OCI-LY3 (cell line): ENCODE measurements around the gene ARHGEF28.

Experiments
- H2AFZ ChIP-seq: fragments of 200-600, 300-600 bp; shearing (Covaris generic); 2 replicates; pipeline ENCODE4 v1.6.0; 2014; ENCODE audit warnings: antibody characterized with exemption, low read depth, low read length
- H3K27ac ChIP-seq: fragments of 200-600, 300-600 bp; sonication (generic); 2 replicates; pipeline ENCODE4 v1.5.1; 2014; ENCODE audit warnings: mild to moderate bottlenecking, low read length, moderate library complexity, mixed read lengths
- H3K27me3 ChIP-seq: fragments of 200-600, 300-600 bp; sonication (generic); 2 replicates; pipeline ENCODE4 v1.6.1; 2014; ENCODE audit warnings: low read depth, low read length, mixed read lengths
- H3K36me3 ChIP-seq: fragments of 200-600, 300-600 bp; sonication (generic); replicated peaks from 2 replicates; pipeline ENCODE3; 2014; ENCODE audit warnings: low read depth, low read length, mixed read lengths
- H3K4me1 ChIP-seq: fragments of 300-600, 200-600 bp; sonication (generic); 2 replicates; pipeline ENCODE4 v1.6.1; 2014; ENCODE audit warnings: low read length, mixed read lengths
- H3K4me2 ChIP-seq: fragments of 200-600, 300-600 bp; sonication (generic); 2 replicates; pipeline ENCODE4 v1.6.1; 2014; ENCODE audit warnings: low read length, mixed read lengths
- H3K4me3 ChIP-seq: fragments of 300-600, 200-600 bp; sonication (generic); 2 replicates; pipeline ENCODE4 v1.5.1; 2014; ENCODE audit warnings: antibody characterized with exemption, mild to moderate bottlenecking, low read length, moderate library complexity
- H3K79me2 ChIP-seq: fragments of 300-600, 200-600 bp; shearing (Covaris generic); 2 replicates; pipeline ENCODE4 v1.6.1; 2014; ENCODE audit warnings: mild to moderate bottlenecking, low read length, mixed read lengths
- H3K9ac ChIP-seq: fragments of 300-600, 200-600 bp; shearing (Covaris generic); 2 replicates; pipeline ENCODE4 v1.6.0; 2014; ENCODE audit warnings: mild to moderate bottlenecking, low read length, moderate library complexity
- H3K9me3 ChIP-seq: fragments of 200-600, 300-600 bp; shearing (Covaris generic); 2 replicates; pipeline ENCODE4 v1.6.1; 2014; ENCODE audit warnings: low read length, mixed read lengths; ENCODE audit not compliant: insufficient read depth
- H4K20me1 ChIP-seq: fragments of 200-600, 300-600 bp; sonication (generic); 2 replicates; pipeline ENCODE4 v1.6.1; 2016; ENCODE audit warnings: low read length, mixed read lengths; ENCODE audit not compliant: insufficient read depth
- CTCF ChIP-seq: fragments of 200-600, 300-600 bp; sonication (generic); IDR thresholded peaks from 2 replicates; pipeline ENCODE4 v1.5.1; 2014; ENCODE audit warnings: antibody characterized with exemption, low read length, low read depth
- EZH2phosphoT487 ChIP-seq: fragments of 200-600 bp; shearing (Covaris generic); IDR thresholded peaks from 2 replicates; pipeline ENCODE4 v1.6.1; 2018; ENCODE audit warnings: antibody characterized with exemption, mixed run types, low read depth

Gene ARHGEF28

GRCh38 chr5:73780302-73781080 is 154.5 kb downstream of the ARHGEF28 start:
- no peak overlapping the region for H3K27ac ChIP-seq
- no peaks in the 10 kb centered on the region for H3K79me2 ChIP-seq
- no peaks in the 10 kb centered on the region for H3K27me3 ChIP-seq
- H3K4me2 ChIP-seq = no peak overlapping the region
- H3K36me3 ChIP-seq = no peaks in the 10 kb centered on the region
- no peak overlapping the region for H3K9ac ChIP-seq
- no peak for TF ChIP-seq CTCF
- TF ChIP-seq EZH2phosphoT487 = no peak
- no peaks in the 10 kb centered on the region for H3K9me3 ChIP-seq
- H2AFZ ChIP-seq = no peak overlapping the region
- H3K4me3 ChIP-seq = no peak overlapping the region
- no peaks in the 10 kb centered on the region for H4K20me1 ChIP-seq
- H3K4me1 ChIP-seq = no peaks in the 10 kb centered on the region

GRCh38 chr5:73781107-73781768 is 155.2 kb downstream of the ARHGEF28 start:
- H3K79me2 ChIP-seq = no peaks in the 10 kb centered on the region
- TF ChIP-seq CTCF (no peak), EZH2phosphoT487 (no peak)
- no peak overlapping the region for H2AFZ ChIP-seq
- no peaks in the 10 kb centered on the region for H4K20me1 ChIP-seq
- no peaks in the 10 kb centered on the region for H3K27me3 ChIP-seq
- no peaks in the 10 kb centered on the region for H3K4me1 ChIP-seq
- no peak overlapping the region for H3K9ac ChIP-seq
- no peak overlapping the region for H3K27ac ChIP-seq
- H3K4me3 ChIP-seq = no peak overlapping the region
- no peak overlapping the region for H3K4me2 ChIP-seq
- no peaks in the 10 kb centered on the region for H3K36me3 ChIP-seq
- no peaks in the 10 kb centered on the region for H3K9me3 ChIP-seq

DNA sequence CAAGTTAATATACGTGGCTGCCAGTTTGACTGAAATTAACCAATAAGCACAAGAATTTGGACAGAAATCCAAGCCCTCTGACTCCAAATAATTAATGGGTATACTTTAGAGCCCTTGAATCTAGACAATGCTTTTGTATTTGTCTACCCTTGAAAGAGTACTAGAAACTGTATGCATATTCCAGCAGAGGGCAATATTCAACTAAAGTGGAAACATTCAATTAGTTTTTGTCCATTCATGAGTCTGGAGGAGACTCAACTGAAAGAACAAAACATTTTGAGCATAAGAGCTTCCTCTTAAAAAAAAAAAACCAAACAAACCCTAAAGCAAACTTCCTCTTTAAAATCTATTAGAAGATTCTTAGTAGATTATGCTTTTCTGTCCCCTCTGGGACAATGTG is 157.8 kb downstream of the ARHGEF28 start:
- H3K4me2 ChIP-seq = no peak overlapping the region
- no peak overlapping the region for H3K27ac ChIP-seq
- H3K9ac ChIP-seq = no peak overlapping the region
- no peaks in the 10 kb centered on the region for H3K36me3 ChIP-seq
- H3K79me2 ChIP-seq = no peaks in the 10 kb centered on the region
- no peaks in the 10 kb centered on the region for H3K27me3 ChIP-seq
- no peaks in the 10 kb centered on the region for H3K9me3 ChIP-seq
- no peak overlapping the region for H2AFZ ChIP-seq
- TF ChIP-seq EZH2phosphoT487 (no peak), CTCF (peak; percentile 37)
- no peaks in the 10 kb centered on the region for H3K4me1 ChIP-seq
- H4K20me1 ChIP-seq = no peaks in the 10 kb centered on the region
- no peak overlapping the region for H3K4me3 ChIP-seq

- no peak overlapping the region for H3K4me3 ChIP-seq
- no peak overlapping the region for H3K9ac ChIP-seq
- H2AFZ ChIP-seq = no peak overlapping the region
- H3K27ac ChIP-seq = no peak overlapping the region
- no peaks in the 10 kb centered on the region for H3K36me3 ChIP-seq
- H3K4me2 ChIP-seq = no peak overlapping the region
- no peaks in the 10 kb centered on the region for H4K20me1 ChIP-seq
- H3K4me1 ChIP-seq = peaks cover 4% of the 10 kb centered on the region; the same call in 1 of the 2 replicates
- H3K27me3 ChIP-seq = no peaks in the 10 kb centered on the region
- no peaks in the 10 kb centered on the region for H3K9me3 ChIP-seq
- no peaks in the 10 kb centered on the region for H3K79me2 ChIP-seq
- TF ChIP-seq EZH2phosphoT487 (no peak), CTCF (no peak)
Observed at GRCh38 chr5:73786043-73786831, 160.2 kb downstream of the ARHGEF28 start.
